Measurements from ENCODE around the gene CRYBG2.

The CRYBG2 gene

DNA sequence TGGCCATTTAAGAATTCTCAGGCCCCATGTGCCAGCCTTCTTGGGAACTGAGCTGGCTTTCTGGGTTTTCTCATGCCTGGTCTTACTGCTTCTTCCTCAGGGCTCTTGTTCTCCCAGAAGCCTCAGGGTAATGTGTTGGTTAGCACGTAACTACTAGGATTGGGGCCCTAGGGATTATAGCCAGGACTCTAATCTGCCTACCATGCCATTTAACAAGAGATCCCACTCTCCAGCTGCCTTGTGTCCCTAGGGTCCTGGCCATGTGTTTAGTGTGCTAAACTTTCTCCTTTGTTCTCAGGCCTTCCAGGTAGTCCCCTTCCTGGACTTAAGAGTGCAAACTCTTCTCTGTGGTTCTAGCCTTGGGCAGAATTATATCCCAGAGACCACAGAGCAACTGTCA lies 76.2 kb downstream of the CRYBG2 start:
- peak in 1 of 2 experiments; percentile 48 for DNase-seq

DNA sequence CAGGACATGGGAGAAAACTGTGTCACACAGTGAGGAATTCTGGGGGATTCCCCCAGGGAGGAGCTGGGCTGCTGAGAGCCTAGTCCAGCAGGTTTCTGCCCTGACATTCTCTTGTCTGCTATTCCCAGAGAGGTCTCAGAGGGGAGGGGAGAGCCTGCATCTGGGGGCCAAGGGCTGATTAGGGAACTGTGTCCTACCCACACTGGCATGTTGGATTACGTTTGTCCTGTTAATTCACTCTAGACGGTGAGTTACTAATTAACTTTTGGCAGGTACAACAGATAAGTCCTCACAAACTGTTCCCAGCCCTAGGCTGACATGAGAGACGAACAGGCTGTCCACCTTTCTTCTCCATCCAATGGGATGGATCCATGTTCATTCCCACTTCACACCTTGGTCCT lies 76.7 kb downstream of the CRYBG2 start:
- DNase-seq, result no peak

DNA sequence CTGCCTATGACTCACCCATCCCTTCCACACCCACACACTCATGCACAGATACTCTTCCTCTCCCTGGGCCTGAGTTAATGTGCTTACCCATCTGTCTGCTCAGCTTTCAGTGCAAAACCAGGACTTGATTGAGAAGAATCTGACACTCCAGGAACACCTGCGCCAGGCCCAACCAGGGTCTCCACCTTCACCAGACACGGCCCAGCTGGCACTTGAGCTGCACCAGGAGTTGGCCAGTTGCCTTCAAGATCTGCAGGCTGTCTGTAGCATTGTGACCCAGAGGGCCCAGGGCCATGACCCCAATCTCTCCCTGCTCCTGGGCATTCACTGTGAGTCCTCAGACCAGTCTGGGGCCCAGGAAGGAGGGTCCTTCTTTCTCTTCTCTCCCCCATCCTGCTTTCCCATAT lies 77.5 kb downstream of the CRYBG2 start:
- DNase-seq, result peak in 1 of 2 experiments; percentile 14

DNA sequence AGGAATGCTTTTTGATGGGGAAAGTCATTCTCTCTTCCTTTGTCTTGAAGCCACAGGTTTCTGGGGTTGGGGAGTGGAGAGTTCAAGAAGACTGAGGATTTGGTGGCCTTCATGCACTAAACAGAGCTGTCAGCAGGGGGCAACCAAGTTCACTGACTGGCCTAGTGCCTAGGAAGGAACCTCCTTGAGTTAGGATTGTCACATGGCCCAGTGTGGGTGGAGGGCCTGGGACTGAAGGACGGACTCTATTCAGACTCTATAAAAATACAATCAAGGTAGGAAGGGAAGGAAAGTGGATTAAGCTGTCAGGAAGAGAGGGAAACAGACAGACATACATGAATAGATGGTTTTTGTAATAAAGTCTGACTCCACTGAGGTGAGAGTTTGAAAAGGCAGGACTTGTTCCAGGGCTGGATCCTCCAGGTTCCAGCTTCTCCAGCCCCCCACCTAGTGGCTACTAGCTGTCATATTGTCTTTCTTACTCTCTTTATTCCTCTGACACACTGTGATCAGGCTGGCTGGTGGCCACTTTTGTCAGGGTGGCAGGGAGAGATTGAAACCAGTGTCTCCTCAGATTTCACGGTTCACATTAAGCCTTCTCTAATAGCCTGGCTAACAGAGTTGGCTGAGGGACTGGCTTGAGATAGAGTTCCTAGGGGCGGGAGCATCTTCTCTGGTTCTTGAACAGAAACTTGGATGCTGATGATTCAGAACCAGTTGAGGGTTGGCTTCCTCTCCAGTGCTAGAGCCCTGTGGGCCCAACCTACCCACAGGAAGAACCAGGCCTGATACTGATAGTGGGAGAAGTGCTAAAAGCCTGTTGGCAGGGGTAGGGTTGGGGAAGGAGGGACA lies 78.1 kb downstream of the CRYBG2 start:
- peak; percentile 27 to 62 for DNase-seq

DNA sequence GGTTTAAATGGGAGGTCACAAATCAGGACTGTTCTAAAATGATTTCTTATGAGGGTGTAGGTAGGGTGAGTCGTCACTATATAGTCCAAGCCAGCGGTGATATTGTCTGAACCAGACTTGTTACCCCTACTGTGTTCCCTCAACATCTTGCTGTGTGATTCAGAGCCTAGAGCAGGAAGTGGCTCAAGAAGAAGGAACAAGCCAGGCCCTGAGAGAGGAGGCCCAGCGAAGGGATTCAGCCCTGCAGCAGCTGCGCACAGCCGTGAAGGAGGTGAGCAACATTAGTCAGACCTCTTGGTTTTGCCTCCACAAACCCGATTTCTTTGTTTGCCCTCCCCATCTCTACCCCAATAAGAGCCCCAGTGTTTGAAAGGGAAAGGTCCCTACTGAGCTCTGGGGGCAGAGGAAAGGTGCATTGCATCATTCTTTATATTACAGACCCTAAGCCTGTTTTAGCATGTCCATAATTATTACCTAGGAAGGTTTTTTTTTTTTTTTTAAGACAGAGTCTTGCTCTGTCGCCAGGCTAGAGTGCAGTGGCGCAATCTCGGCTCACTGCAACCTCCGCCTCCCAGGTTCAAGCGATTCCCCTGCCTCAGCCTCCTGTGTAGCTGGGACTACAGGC lies 79.0 kb downstream of the CRYBG2 start:
- no peak for DNase-seq
